Raji (cell line): ENCODE measurements around the gene ADGRD2.

Experiments
- POLR2A ChIP-seq: IDR thresholded peaks from 2 replicates; pipeline ENCODE4 v1.6.1; 2011; ENCODE audit warnings: low read depth, low read length, control low read depth; ENCODE audit not compliant: insufficient read depth

ADGRD2 gene

GRCh38 chr9:124449381-124450151 is 685 bp upstream of the ADGRD2 start:
- no peak for TF ChIP-seq POLR2A

GRCh38 chr9:124450931-124451661 is 845 bp downstream of the ADGRD2 start:
- no peak for TF ChIP-seq POLR2A

GRCh38 chr9:124452326-124452725 is 2.1 kb downstream of the ADGRD2 start:
- TF ChIP-seq POLR2A = no peak

GRCh38 chr9:124452841-124453585 is 2.8 kb downstream of the ADGRD2 start:
- TF ChIP-seq POLR2A = no peak

- TF ChIP-seq POLR2A = no peak
These were observed 3.4 kb downstream of the ADGRD2 start for GRCh38 chr9:124453586-124454191.

- TF ChIP-seq POLR2A = no peak
These were observed 4.0 kb downstream of the ADGRD2 start for GRCh38 chr9:124454296-124454695.

- no peak for TF ChIP-seq POLR2A
These were observed 4.7 kb downstream of the ADGRD2 start for GRCh38 chr9:124454791-124455443.

GRCh38 chr9:124455820-124456219 is 5.6 kb downstream of the ADGRD2 start:
- no peak for TF ChIP-seq POLR2A

GRCh38 chr9:124456341-124457078 is 6.3 kb downstream of the ADGRD2 start:
- no peak for TF ChIP-seq POLR2A

- TF ChIP-seq POLR2A = no peak
These were observed 7.0 kb downstream of the ADGRD2 start for GRCh38 chr9:124457079-124457886.

GRCh38 chr9:124457887-124458431 is 7.7 kb downstream of the ADGRD2 start:
- no peak for TF ChIP-seq POLR2A

GRCh38 chr9:124458441-124458840 is 8.2 kb downstream of the ADGRD2 start:
- no peak for TF ChIP-seq POLR2A

GRCh38 chr9:124462739-124463138 is 12.5 kb downstream of the ADGRD2 start:
- TF ChIP-seq POLR2A = no peak
